Fibroblast of lung (primary cell): ENCODE results near the gene WARS2. TPM values are rescaled to one million over a fixed set of nuclear protein-coding genes. Genes with fewer than 3 reads are reported as not detected.
"Not testable (repeated sequence)": the region's sequence is repeated elsewhere in the genome, so short reads cannot be mapped to it uniquely, and the experiment has no call there.

Source experiments
- DNase-seq, 2 donors: peaks; one replicate each; pipeline versions ENCODE4 v3.0.0 to v3.0.0-alpha.2; 2010; ENCODE audit warnings: low read depth in 2 of 2
- H2AFZ ChIP-seq: 2 replicates; pipeline ENCODE4 v1.5.1; 2012; ENCODE audit warnings: low read length, control low read depth, inconsistent platforms
- H3K27ac ChIP-seq: 2 replicates; pipeline ENCODE4 v1.5.1; 2011; ENCODE audit warnings: low read length, control low read depth; ENCODE audit not compliant: insufficient read depth
- H3K27me3 ChIP-seq: 2 replicates; pipeline ENCODE4 v1.5.1; 2011; ENCODE audit warnings: mild to moderate bottlenecking, low read length; ENCODE audit not compliant: control insufficient read depth, insufficient read depth
- H3K36me3 ChIP-seq: 2 replicates; pipeline ENCODE4 v1.5.1; 2011; ENCODE audit warnings: low read length; ENCODE audit not compliant: control insufficient read depth, insufficient read depth
- H3K4me1 ChIP-seq: 2 replicates; pipeline ENCODE4 v1.5.1; 2011; ENCODE audit warnings: low read length; ENCODE audit not compliant: control insufficient read depth, insufficient read depth; ENCODE audit errors: extremely low read depth
- H3K4me2 ChIP-seq: 2 replicates; pipeline ENCODE4 v1.5.1; 2011; ENCODE audit warnings: low read length, control low read depth; ENCODE audit not compliant: insufficient read depth; ENCODE audit errors: extremely low read depth
- H3K4me3 ChIP-seq, 4 experiments: fragments of 200-600 bp in 1 of 4; sonication (generic) in 1 of 4; replicated peaks in 1 of 4; 2 replicates each; pipeline ENCODE4 v1.5.1; 2011 to 2016; ENCODE audit warnings: low read length in 4 of 4, low read depth in 3 of 4, mild to moderate bottlenecking in 3 of 4, control low read depth in 2 of 4, inconsistent platforms in 1 of 4, mixed read lengths in 1 of 4; ENCODE audit not compliant: insufficient read depth in 1 of 4; ENCODE audit errors: control extremely low read depth in 1 of 4
- H3K79me2 ChIP-seq: 2 replicates; pipeline ENCODE4 v1.5.1; 2012; ENCODE audit warnings: mild to moderate bottlenecking, low read length, inconsistent platforms; ENCODE audit not compliant: control insufficient read depth, insufficient read depth
- H3K9ac ChIP-seq: 2 replicates; pipeline ENCODE4 v1.5.1; 2011; ENCODE audit warnings: mild to moderate bottlenecking, low read length, control low read depth; ENCODE audit not compliant: insufficient read depth
- H3K9me3 ChIP-seq: 2 replicates; pipeline ENCODE4 v1.5.1; 2012; ENCODE audit warnings: low read depth, low read length; ENCODE audit not compliant: control insufficient read depth, insufficient read depth
- H4K20me1 ChIP-seq: 2 replicates; pipeline ENCODE4 v1.5.1; 2011; ENCODE audit warnings: low read length; ENCODE audit not compliant: control insufficient read depth, insufficient read depth; ENCODE audit errors: extremely low read depth
- CTCF ChIP-seq, 2 donors: IDR thresholded peaks in 1 of 2; conservative IDR thresholded peaks in 1 of 2; 1 replicate in 1 of 2; 2 replicates in 1 of 2; pipeline ENCODE4 v1.5.1; 2011 to 2012; ENCODE audit warnings: low read length in 2 of 2, control low read depth in 1 of 2, inconsistent platforms in 1 of 2, low read depth in 1 of 2, mild to moderate bottlenecking in 1 of 2
- EZH2 ChIP-seq: IDR thresholded peaks from 2 replicates; pipeline ENCODE4 v1.5.1; 2012; ENCODE audit warnings: low read length, control low read depth, mild to moderate bottlenecking; ENCODE audit errors: missing control alignments
- polyA plus RNA-seq, 2 donors: library from polyadenylated mRNA; depleted of rRNA in 1 of 2; stranded (reverse) in 1 of 2; unstranded in 1 of 2; fragments of >200 nt; gene quantifications; 2 replicates each; pipeline ENCODE4 v1.2.1, GENCODE V29; 2011 to 2012; ENCODE audit warnings: missing spikeins in 1 of 2
- total RNA-seq: library from RNA; depleted of rRNA; stranded (reverse); fragments of >200 nt; gene quantifications from 2 replicates; pipeline ENCODE4 v1.2.1, GENCODE V29; 2014

The WARS2 gene
- total and polyA plus RNA-seq, 2 donors (not counting 1 experiment from before 2014, with no cell fraction given) = 13.3 to 20.3 TPM

GRCh38 chr1:119179051-119179450 lies 38.6 kb upstream of the WARS2 start:
- Histone ChIP-seq H3K4me1 (no peaks in the 10 kb centered on the region), H3K4me2 (no peak overlapping the region), H3K79me2 (no peaks in the 10 kb centered on the region), H3K27ac (no peak overlapping the region), H3K9ac (no peak overlapping the region), H3K36me3 (no peaks in the 10 kb centered on the region), H4K20me1 (no peaks in the 10 kb centered on the region), H3K4me3 (no peak overlapping the region), H2AFZ (no peak overlapping the region), H3K9me3 (no peaks in the 10 kb centered on the region), H3K27me3 (no peaks in the 10 kb centered on the region)
- TF ChIP-seq EZH2 (no peak), CTCF (conservative IDR thresholded peaks at IDR 0.05 in 1 of 2, IDR thresholded peaks at IDR 0.05 in 1 of 2; ENCODE audit: low read depth in 1 of 2, low read length in 2 of 2) (no peak)
- no peak for DNase-seq

GRCh38 chr1:119172927-119173326 lies 32.5 kb upstream of the WARS2 start:
- H3K4me2 ChIP-seq, H3K27ac ChIP-seq, H3K4me3 ChIP-seq, H2AFZ ChIP-seq, H3K36me3 ChIP-seq, H4K20me1 ChIP-seq, H3K27me3 ChIP-seq, H3K9ac ChIP-seq, H3K9me3 ChIP-seq, H3K4me1 ChIP-seq, DNase-seq, H3K79me2 ChIP-seq: not testable (repeated sequence)

- DNase-seq, H3K9me3 ChIP-seq, H2AFZ ChIP-seq, H3K36me3 ChIP-seq, H4K20me1 ChIP-seq, H3K4me1 ChIP-seq, H3K4me3 ChIP-seq, H3K27me3 ChIP-seq, H3K27ac ChIP-seq, H3K9ac ChIP-seq, H3K79me2 ChIP-seq, H3K4me2 ChIP-seq: not testable (repeated sequence)
Observed at GRCh38 chr1:119171381-119172010, 31.0 kb upstream of the WARS2 start.

GRCh38 chr1:119163396-119163795 lies 22.9 kb upstream of the WARS2 start:
- H3K4me2 ChIP-seq = no peak overlapping the region
- no peaks in the 10 kb centered on the region for H3K36me3 ChIP-seq
- no peak overlapping the region for H3K9ac ChIP-seq
- no peak for TF ChIP-seq CTCF (conservative IDR thresholded peaks at IDR 0.05 in 1 of 2, IDR thresholded peaks at IDR 0.05 in 1 of 2; ENCODE audit: low read depth in 1 of 2, low read length in 2 of 2)
- no peak for TF ChIP-seq EZH2
- no peak for DNase-seq
- H4K20me1 ChIP-seq = no peaks in the 10 kb centered on the region
- H2AFZ ChIP-seq = no peak overlapping the region
- no peaks in the 10 kb centered on the region for H3K9me3 ChIP-seq
- H3K27ac ChIP-seq = no peak overlapping the region
- peaks cover 2% of the 10 kb centered on the region for H3K4me1 ChIP-seq
- no peaks in the 10 kb centered on the region for H3K79me2 ChIP-seq
- no peak overlapping the region for H3K4me3 ChIP-seq
- H3K27me3 ChIP-seq = no peaks in the 10 kb centered on the region
